SU-DHL-6 (cell line): Measurements from ENCODE around the gene SERTAD3.

Experiments
- EZH2phosphoT487 ChIP-seq: fragments of 200-600 bp; sonication (generic), shearing (Covaris generic); conservative IDR thresholded peaks from 2 replicates; pipeline ENCODE4 v1.6.1; 2018; ENCODE audit warnings: mild to moderate bottlenecking, antibody characterized with exemption, low read length, moderate library complexity, mixed read lengths
- TF ChIP-seq, protein P1 (sequence below): fragments of 200-600 bp; sonication (generic); IDR thresholded peaks from one replicate; pipeline ENCODE4 v1.5.1; 2017; ENCODE audit warnings: antibody characterized with exemption, mild to moderate bottlenecking, low read length, moderate library complexity; ENCODE audit not compliant: insufficient read depth, poor library complexity, severe bottlenecking

DNA sequence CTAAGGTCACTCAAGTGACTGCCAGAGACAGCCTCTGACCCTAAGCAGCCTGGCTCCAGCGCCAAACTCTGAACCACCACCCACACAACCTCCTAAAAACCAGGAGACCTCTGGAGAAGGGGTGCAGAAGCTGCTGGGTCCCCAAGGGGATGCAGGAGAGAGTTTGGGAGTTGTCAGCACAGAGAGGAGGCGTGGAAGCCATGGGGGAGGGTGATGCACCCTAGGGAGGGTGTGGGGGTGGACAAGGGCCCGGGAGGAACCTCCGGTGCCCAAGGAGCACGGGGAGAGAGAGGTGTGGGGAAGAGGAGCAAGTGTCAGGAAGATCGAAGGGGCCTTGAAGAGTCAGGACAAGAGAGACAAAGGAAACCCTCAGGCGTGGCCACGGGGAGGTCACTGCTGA is 52.0 kb downstream of the SERTAD3 start:
- TF ChIP-seq, protein P1, sequence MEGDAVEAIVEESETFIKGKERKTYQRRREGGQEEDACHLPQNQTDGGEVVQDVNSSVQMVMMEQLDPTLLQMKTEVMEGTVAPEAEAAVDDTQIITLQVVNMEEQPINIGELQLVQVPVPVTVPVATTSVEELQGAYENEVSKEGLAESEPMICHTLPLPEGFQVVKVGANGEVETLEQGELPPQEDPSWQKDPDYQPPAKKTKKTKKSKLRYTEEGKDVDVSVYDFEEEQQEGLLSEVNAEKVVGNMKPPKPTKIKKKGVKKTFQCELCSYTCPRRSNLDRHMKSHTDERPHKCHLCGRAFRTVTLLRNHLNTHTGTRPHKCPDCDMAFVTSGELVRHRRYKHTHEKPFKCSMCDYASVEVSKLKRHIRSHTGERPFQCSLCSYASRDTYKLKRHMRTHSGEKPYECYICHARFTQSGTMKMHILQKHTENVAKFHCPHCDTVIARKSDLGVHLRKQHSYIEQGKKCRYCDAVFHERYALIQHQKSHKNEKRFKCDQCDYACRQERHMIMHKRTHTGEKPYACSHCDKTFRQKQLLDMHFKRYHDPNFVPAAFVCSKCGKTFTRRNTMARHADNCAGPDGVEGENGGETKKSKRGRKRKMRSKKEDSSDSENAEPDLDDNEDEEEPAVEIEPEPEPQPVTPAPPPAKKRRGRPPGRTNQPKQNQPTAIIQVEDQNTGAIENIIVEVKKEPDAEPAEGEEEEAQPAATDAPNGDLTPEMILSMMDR = no peak
- no peak for TF ChIP-seq EZH2phosphoT487
